CD1c-positive myeloid dendritic cell (primary cell): ENCODE results near the gene NPC1L1.
"Not testable (repeated sequence)": the region's sequence is repeated elsewhere in the genome, so short reads cannot be mapped to it uniquely, and the experiment has no call there.

Source experiments
- DNase-seq: peaks from one replicate; pipeline ENCODE4 v3.0.0-alpha.2; 2016; ENCODE audit errors: extremely low spot score

Gene NPC1L1

DNA sequence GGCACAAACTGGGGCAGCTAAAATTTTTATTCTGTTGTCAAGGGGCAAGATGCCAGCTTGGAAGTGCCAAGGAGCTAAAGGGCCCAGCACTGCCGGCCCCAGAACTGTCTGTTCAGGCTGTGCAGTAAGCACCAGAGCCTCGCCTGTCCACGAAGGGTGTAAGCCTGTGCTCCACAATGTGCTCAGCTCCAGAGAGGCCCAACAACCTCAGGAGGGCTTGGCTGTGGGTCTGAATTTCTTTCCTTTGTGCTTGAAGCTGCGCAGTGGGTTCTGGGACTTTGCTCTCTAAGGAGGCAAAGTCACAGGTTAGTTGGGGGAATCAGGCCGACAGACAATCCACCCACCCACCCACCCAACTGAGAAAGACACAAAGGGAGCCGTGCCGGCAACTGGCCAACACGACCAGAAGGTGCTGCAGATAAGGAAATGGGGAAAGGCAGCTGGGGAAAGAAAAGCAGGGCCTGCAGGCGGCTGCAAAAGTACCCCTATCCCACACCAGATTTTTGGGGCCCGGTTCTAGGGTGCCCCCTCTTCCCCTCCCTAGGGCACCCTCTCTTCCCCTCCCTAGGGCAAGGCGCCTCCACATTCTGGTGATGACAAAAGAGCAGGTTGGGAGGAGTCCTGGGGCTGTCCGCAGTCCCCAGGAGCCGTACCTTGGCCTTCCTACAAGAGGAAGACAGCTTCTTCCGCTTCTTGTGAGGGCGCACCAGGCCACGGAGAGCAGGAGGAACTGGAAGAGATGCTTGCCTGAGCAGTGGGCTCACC is 24.8 kb upstream of the NPC1L1 start:
- DNase-seq = peak; percentile 12

DNA sequence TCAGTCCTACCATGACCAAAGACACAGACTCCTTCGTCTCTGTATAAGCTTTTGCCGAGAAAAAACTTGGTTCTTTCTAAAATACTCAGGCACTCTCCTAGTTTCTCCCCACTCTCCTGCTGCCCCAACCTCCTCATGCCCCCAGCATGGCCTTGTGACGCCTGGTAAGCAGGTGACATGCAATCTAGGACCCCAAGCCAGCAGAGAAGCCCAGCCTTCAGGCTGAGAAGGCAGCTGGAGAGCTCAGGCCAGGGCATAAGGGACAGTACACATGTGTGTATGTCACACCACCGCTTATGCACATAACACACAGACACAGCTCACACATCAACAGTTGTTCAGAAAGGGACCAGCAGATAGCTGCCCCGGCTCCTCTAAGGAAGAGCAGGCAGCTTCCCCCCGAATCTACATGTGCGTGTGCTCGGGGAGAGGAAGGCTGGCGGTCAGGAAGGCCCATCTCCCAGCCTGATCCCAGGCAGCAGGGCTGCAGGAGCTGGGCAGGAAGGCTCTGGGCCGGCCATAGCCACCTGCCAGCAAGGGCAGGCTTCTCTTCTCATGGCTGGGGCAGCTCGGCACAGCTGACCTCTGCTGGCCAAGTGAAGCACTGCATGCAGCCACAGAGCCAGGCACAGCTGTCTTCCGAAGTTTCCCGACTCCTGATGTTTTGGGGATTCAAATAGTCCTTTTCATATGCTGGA is 24.1 kb upstream of the NPC1L1 start:
- peak; percentile 67 for DNase-seq

DNA sequence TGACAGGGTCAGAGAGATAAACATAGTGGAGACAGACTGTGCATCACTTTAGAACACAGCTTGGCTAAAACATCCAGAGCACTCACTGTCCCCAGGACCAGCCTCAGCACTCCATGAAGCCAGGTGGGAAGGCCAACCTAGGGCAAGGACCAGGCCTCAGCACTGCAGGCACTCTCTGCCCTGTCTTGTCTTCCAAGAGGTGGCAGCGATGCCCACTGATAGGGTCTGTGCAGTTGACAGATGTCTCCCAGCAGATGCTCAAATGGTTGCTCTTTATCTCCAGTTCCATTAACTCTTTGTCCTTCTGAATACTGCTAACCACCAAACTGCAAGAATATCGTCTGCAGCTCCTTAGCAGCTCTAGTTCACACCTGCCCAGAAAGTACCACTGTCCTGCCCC is 23.5 kb upstream of the NPC1L1 start:
- DNase-seq = no peak

GRCh38 chr7:44563171-44563679 is 22.1 kb upstream of the NPC1L1 start:
- no peak for DNase-seq

- not testable (repeated sequence) for DNase-seq
Measured at GRCh38 chr7:44562622-44562962, 21.5 kb upstream of the NPC1L1 start.

DNA sequence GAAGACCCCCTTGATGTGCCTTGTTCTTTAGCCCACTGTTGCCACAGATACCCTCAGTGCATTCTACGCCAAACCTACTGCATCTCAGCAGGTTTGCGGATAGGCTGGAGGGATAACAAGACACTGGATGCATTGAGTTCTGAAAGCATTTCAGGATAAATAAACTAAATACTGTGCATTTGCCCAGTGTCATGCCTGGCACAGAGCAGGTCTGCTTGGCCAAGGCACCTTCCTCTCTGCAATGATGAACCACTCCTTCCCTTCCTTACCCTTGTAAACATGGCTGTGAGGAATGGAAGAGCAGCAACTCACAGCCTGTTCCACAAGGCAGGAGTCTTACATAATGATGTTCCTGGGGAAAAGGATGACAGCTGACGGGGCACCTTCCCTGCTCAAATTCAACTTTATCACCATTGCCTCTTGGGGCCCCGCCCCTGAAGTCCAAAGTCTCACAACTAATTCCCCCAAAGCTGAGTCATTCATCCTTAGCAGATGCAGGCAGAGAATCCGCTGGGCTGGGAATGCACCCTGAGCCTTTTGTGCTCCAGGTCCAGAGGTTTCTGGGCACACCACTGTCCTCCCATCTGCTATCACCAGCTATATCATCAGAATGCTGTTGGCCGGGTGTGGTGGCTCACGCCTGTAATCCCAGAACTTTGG is 21.0 kb upstream of the NPC1L1 start:
- no peak for DNase-seq

DNA sequence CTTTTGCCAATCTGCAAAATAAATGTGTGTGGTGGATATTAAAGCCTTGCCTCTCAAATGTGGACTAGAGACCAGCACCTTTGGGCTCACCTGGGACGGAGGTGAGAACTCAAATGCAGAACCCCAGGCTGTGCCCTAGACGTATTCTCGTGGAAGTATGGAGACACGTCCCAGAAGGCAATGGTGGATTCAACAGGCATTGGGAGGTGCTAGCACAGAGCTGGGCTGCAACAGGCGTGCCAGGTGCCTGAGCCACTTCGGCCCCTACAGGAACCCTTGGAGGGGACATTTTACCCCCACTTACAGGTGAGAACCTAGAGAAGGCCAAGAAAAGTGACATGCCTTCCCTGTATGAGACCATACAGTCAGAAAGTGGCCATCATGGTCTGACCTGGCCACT is 20.4 kb upstream of the NPC1L1 start:
- no peak for DNase-seq

DNA sequence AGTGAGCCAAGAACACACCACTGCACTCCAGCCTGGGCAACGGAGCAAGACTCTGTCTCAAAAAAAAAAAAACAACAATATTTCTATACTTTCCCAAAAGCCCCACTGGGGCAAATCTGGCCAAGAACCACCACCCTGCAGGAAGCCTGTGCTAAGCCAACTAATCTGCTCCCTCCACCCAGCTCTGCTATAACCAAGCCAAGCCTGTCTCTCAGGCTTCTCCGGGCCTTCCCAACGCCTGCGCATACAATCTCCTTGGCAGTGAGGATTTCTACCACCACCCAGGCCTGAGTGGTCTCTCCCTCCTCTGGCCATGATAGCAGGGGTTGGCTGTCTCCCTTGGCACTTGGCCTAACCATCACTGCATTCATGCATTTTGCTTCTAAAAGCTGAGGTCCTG is 18.4 kb upstream of the NPC1L1 start:
- no peak for DNase-seq

DNA sequence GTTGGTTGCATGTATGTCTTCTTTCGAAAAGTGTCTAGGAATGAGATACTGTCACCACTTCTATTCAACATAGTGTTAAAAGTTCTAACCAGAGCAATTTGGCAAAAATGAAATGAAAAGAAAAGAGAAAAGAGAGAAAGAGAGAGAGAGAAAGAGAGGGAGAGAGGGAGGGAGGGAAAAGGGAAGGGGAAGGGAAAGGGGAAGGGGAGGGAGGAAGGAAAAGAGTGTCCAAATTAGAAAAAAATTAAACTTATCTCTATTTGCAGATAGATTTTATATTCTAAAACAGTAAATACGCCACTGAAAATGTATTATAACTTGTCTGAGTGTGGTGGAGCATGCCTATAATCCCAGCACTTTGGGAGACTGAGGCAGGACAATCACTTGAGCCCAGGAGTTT is 16.4 kb upstream of the NPC1L1 start:
- no peak for DNase-seq

DNA sequence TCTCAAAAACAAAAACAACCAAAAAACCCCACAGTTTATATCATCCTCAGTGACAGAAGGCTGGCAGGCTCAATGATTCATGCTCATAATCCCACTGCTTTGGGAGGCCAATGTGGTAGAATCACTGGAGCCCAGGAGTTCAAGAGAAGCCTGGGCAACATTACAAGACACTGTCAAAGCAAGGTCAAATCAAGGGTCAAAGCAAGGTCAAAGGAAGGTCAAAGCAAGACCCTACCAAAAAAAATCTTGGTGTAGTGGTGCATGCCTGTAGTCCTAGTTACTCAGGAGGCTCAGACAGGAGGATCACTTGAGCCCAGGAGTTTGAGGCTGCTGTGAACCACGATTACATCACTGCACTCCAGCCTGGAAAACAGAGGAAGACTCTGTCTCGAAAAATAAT is 14.2 kb upstream of the NPC1L1 start:
- no peak for DNase-seq

- DNase-seq = not testable (repeated sequence)
Measured at GRCh38 chr7:44552473-44553005, 11.4 kb upstream of the NPC1L1 start.

DNA sequence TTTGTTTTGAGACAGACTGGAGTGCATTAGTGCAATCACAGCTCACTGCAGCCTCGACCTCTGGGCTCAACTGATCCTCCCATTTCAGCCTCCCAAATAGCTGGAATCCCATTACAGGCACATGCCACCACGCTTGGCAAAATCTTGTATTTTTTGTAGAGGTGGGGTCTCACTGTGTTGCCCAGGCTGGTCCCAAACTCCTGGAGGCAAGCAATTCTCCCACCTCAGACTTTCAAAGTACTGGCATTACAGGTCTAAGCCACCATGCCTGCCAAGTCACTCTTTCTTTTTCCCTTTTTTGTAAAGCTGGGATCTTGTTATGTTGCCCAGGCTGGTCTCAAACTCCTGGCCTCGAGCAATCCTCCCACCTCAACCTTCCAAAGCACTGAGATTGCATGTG is 8.3 kb upstream of the NPC1L1 start:
- DNase-seq = no peak

GRCh38 chr7:44548893-44549292 is 7.8 kb upstream of the NPC1L1 start:
- DNase-seq = no peak

DNA sequence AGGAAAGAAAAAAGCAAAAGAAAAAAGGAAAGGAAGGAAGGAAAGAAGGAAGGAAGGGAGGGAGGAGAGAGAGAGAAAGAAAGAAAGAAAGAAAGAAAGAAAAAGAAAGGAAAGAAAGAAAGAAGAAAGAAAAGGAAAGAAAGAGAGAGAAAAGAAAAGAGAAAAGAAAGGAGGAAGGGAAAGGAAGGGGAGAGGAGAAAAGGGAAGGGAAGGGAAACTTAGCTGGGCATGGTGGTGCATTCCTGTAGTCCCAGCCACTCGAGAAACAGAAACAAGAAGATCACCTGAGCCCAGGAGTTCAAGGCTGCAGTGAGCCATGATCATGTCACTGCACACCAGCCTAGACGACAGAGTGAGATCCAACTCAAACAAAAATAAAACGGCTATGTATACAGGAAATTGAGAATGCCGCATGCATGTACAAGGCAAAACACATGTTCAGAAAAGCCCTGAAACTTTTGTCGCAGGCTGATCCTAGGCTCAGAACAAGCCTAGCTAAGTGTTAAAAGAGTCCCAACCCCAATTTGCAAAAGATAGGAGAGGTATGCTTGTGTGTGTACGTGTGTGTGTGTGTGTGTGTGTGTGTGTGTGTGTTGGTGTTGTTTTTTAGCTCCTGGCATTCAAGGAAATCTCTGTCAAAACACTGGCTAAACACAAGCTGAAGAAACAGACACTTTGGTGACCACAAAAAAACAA is 6.6 kb upstream of the NPC1L1 start:
- DNase-seq = no peak

DNA sequence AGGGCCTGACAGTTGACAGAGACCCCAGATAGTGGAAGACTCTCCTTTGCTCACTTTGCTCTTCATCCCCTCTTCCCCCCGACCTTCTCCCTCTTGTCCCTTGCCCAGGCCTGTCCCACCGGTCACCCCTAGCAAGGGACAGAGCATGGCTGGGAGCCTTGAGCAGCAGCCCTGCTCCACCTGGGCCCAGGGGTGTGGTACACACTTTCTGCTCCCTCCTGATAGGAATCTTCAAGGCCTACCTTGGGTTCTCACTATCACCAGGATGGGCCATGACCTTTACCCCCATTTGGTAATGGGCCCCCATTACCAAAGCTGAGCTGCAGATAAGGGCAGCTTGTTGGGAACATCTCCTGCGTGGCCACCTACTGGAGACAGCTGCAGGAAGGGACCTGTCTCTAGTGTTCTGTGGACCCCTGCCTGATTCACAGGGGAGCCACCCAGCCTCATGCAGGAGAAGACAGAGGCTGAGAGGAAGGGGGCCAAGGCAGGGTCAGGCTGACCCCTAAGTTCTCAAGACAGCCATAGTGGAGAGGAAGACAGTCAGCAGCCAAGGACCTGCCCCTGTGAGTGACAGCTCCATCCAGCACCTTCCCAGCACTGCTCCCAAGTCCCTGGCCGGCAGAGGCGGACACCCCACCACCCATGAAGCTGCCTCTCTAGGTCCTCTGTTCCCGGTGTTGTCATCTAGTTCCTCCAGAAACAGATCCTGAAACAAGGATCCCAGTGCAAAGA is 913 bp upstream of the NPC1L1 start:
- DNase-seq = no peak

DNA sequence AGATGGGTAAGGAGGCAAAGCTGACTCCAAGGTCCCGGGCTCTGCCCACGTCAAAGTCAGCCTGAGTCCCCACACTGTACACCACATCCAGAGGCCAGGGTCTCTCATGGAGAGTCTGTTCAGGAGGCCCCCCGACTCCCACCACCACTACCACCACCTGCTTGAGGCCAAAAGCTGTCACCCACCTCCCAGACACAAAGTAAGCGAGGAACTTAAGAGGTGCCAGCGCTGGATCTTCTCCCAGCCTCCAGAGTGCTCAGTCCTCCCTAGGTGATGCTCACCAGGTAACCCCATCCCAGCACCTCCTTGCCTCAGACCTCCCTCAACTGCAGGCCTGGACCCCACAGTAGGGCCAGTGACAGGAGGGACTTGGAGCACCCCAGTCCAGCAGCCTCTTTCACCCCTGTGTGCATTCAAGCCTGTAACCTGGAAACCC is 520 bp downstream of the NPC1L1 start:
- no peak for DNase-seq

GRCh38 chr7:44539669-44540506 is 1.2 kb downstream of the NPC1L1 start:
- DNase-seq = no peak

DNA sequence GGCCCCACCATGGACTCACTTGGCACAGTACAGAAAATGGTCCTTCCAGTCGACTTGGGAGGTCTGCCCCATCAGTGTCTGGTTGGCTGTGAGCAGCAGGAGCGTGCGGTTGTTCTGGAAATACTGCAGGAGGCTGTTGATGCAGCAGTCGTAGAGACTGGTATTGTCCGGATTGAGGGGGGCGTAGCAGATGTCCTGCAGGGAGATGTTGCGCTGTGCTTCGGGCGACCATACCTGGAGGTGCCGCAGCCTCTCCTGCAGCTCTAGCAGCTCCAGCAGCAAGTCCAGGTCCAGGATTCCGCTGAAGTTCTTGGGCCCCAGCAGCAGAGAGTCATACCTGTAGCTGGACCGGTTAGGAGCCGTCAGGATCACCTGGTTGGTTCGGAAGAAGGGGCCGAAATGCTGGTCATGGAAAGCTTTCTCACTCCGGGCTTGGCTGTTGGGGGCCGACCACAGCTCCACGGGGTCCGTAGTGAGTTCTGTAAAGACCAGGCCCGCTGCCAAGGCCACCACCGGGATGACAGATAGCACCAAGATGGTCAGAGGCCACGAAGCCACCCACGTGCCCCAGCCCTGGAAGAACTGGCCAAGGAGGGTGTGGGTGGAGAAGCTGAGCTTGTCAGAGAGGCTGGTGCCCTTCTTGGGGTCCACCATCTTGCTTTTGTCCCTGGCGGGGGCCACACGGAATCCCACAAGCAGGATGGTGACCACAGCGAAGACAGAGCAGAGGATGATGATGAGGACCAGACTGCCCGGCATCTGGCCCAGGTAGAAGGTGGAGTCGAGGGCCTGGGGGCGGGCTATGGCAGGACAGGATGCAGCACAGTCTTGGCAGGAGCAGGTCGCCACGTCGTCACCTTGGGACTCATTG is 2.1 kb downstream of the NPC1L1 start:
- DNase-seq = no peak

- no peak for DNase-seq
Measured at GRCh38 chr7:44538093-44538797, 2.9 kb downstream of the NPC1L1 start.
